Prostate gland (tissue), 2 donors: ENCODE measurements around the gene SLC25A3.

Source experiments
- POLR2A ChIP-seq: fragments of 450-650 bp; IDR thresholded peaks from one replicate; pipeline ENCODE4 v1.6.1; 2016; ENCODE audit warnings: antibody characterized with exemption, mild to moderate bottlenecking
- TF ChIP-seq, protein P1 (sequence below), 4 experiments: fragments of 200-600 bp in 2 of 4; fragments of 450-650 bp in 2 of 4; sonication (generic) in 2 of 4; IDR thresholded peaks; 1 replicate in 3 of 4; 2 replicates in 1 of 4; pipeline ENCODE4 v1.5.1; 2016 to 2019; ENCODE audit warnings: antibody characterized with exemption in 4 of 4, mild to moderate bottlenecking in 2 of 4, moderate library complexity in 2 of 4

DNA sequence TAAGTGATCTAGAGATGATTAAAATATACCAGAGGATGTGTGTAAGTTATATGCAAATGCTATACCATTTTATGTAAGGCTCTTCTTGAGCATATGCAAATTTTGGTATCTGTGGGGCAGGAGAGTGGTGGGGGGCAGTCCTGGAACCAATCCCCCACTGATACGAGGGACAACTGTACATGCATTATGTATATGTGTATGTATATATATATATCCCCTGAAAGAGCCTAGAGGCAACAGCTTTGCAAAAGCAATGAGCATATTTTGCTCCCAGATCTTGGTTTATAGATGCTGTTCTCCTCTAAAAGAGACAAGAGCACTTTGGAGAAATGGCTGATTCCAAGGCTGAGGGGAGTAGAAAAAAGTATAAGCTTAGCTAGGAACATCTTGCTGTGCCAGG, 12.4 kb upstream of the SLC25A3 start:
- TF ChIP-seq, protein P1, sequence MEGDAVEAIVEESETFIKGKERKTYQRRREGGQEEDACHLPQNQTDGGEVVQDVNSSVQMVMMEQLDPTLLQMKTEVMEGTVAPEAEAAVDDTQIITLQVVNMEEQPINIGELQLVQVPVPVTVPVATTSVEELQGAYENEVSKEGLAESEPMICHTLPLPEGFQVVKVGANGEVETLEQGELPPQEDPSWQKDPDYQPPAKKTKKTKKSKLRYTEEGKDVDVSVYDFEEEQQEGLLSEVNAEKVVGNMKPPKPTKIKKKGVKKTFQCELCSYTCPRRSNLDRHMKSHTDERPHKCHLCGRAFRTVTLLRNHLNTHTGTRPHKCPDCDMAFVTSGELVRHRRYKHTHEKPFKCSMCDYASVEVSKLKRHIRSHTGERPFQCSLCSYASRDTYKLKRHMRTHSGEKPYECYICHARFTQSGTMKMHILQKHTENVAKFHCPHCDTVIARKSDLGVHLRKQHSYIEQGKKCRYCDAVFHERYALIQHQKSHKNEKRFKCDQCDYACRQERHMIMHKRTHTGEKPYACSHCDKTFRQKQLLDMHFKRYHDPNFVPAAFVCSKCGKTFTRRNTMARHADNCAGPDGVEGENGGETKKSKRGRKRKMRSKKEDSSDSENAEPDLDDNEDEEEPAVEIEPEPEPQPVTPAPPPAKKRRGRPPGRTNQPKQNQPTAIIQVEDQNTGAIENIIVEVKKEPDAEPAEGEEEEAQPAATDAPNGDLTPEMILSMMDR (IDR thresholded peaks at IDR 0.05), result no peak
- TF ChIP-seq POLR2A, result no peak
